ENCODE data around the gene THRA.
"Not testable (repeated sequence)": the region's sequence is repeated elsewhere in the genome, so short reads cannot be mapped to it uniquely, and the experiment has no call there.

Gene THRA

GRCh38 chr17:40121181-40122135 is 58.7 kb downstream of the THRA start, which contains the start of gene MSL1:
MSL1 (plus strand) TSS chr17:40121971; CDS start chr17:40122613, 642 bp downstream.
- DNase-seq, result peak; percentile 96

GRCh38 chr17:40122136-40122998 is 59.6 kb downstream of the THRA start:
- DNase-seq, result peak; percentile 74

- DNase-seq, result peak; percentile 85
Observed at GRCh38 chr17:40122999-40123810, 60.4 kb downstream of the THRA start.

GRCh38 chr17:40123811-40124114 is 61.0 kb downstream of the THRA start:
- DNase-seq, result no peak

GRCh38 chr17:40124279-40125141 is 61.7 kb downstream of the THRA start:
- no peak for DNase-seq

DNA sequence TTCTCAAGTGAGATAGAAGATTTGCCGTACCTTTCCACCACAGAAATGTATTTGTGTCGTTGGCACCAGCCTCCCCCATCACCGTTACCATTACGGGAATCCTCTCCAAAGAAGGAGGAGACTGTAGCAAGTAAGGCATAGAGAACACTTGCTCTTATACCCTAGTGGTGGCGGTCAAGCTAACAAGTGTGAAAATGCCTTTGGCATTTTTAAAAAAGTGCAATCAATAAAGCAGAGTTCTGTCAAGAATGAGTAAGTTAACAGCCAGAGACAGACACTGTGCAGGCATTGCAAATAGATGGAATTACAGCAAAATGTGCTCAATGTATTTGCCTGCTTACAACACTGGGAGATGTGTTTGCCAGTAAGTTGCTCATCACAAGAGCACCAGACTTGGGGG is 66.7 kb downstream of the THRA start:
- no peak for DNase-seq

DNA sequence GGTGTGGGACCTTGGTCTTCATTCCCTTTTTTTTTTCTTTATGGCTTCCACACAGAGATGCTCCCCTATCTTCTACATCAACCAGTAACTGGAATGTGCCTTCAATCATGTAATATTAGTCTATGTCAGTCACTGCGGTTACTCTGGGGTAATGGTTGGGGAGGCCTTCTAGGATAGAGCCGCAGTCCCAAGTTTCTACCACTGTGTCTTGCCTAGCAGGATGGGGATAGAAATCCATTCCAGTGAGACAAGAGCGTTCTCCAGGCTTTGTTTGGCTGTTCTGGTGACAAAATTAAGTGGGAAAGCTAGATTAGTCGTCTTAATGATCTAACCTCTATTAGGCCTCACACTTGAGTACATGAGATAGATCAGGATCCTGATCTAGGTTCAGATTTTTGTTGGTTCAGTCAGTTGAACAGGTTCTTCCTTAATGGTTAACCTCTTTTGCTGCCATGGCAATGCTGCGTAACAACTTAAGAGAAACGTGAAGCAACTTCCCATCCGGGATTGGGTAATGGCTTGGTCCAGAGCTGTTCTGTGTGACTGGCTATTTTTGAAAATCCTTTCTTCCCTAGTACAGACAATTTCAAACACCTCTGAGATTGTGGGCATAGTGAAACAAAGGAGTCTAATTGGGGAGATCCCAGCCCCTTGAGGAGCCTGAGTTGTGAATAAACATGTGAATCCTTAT is 67.7 kb downstream of the THRA start:
- no peak for DNase-seq

GRCh38 chr17:40134184-40134583 is 71.4 kb downstream of the THRA start:
- DNase-seq, result no peak

GRCh38 chr17:40135817-40136216 is 73.1 kb downstream of the THRA start:
- DNase-seq, result no peak

GRCh38 chr17:40139566-40140058 is 76.8 kb downstream of the THRA start:
- DNase-seq, result no peak

DNA sequence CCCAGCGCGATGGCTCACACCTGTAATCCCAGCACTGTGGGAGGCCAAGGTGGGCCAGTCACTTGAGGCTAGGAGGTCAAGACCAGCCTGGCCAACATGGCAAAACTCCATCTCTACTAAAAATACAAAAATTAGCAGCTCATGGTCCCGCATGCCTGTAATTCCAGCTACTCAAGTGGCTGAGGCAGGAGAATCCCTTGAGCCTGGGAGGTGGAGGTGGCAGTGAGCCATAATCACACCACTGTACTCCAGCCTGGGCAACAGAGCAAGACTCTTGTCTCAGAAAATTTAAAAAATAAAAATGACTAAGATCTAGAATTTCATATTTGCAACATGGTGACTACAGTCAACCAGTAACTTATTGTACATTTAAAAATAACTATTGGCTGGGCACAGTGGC is 80.4 kb downstream of the THRA start:
- DNase-seq, result not testable (repeated sequence)
